ENCODE measurements around the gene ABCC1.

ABCC1 gene

GRCh38 chr16:16120382-16121184 is 171.2 kb downstream of the ABCC1 start:
- DNase-seq, result no peak

- no peak for DNase-seq
Observed at GRCh38 chr16:16121185-16121727, 171.8 kb downstream of the ABCC1 start.

- no peak for DNase-seq
Observed at GRCh38 chr16:16122264-16122663, 172.8 kb downstream of the ABCC1 start.

GRCh38 chr16:16124438-16124837 is 175.0 kb downstream of the ABCC1 start:
- DNase-seq, result no peak

GRCh38 chr16:16124974-16125373 is 175.6 kb downstream of the ABCC1 start:
- DNase-seq, result no peak

- no peak for DNase-seq
Observed at GRCh38 chr16:16126896-16127295, 177.5 kb downstream of the ABCC1 start.

GRCh38 chr16:16127469-16128116 is 178.2 kb downstream of the ABCC1 start:
- peak; percentile 68 for DNase-seq

GRCh38 chr16:16131204-16131603 is 181.8 kb downstream of the ABCC1 start:
- no peak for DNase-seq

- no peak for DNase-seq
Observed at GRCh38 chr16:16131659-16132058, 182.2 kb downstream of the ABCC1 start.

- DNase-seq, result no peak
Observed at GRCh38 chr16:16133943-16134604, 184.7 kb downstream of the ABCC1 start.

GRCh38 chr16:16136588-16136987 is 187.2 kb downstream of the ABCC1 start:
- no peak for DNase-seq

- DNase-seq, result no peak
Observed at GRCh38 chr16:16137110-16137509, 187.7 kb downstream of the ABCC1 start.

- DNase-seq, result no peak
Observed at GRCh38 chr16:16138034-16138635, 188.7 kb downstream of the ABCC1 start.

- no peak for DNase-seq
Observed at GRCh38 chr16:16139061-16139460, 189.6 kb downstream of the ABCC1 start.

GRCh38 chr16:16139806-16140205 is 190.4 kb downstream of the ABCC1 start:
- no peak for DNase-seq

GRCh38 chr16:16140537-16140936 is 191.1 kb downstream of the ABCC1 start:
- DNase-seq, result no peak

- DNase-seq, result no peak
Observed at GRCh38 chr16:16141141-16141540, 191.7 kb downstream of the ABCC1 start.

GRCh38 chr16:16141784-16142396 is 192.5 kb downstream of the ABCC1 start:
- no peak for DNase-seq

GRCh38 chr16:16143038-16143763 is 193.8 kb downstream of the ABCC1 start:
- no peak for DNase-seq

GRCh38 chr16:16143931-16144330 is 194.5 kb downstream of the ABCC1 start:
- no peak for DNase-seq

- no peak for DNase-seq
Observed at GRCh38 chr16:16144416-16144815, 195.0 kb downstream of the ABCC1 start.

GRCh38 chr16:16145286-16145685 is 195.9 kb downstream of the ABCC1 start:
- DNase-seq, result no peak

Data from fibroblast of upper back skin (primary cell).